GM19438 (cell line): ENCODE data around the gene ADI1.
A peak's percentile ranks its signal among the peaks of the same experiment; 100 is the strongest.
"Not testable (repeated sequence)": the region's sequence is repeated elsewhere in the genome, so short reads cannot be mapped to it uniquely, and the experiment has no call there.

ENCODE experiments used
- ATAC-seq: cut with Tn5 transposase; IDR thresholded peaks from one replicate; pipeline ENCODE4 v1.9.1; 2021; ENCODE audit warnings: low read depth; ENCODE audit not compliant: unreplicated experiment

ADI1 gene

GRCh38 chr2:3465328-3465727, 54.0 kb downstream of the ADI1 start:
- no peak for ATAC-seq

GRCh38 chr2:3464401-3465005, 54.8 kb downstream of the ADI1 start:
- ATAC-seq, result no peak

- no peak for ATAC-seq
These were observed 55.4 kb downstream of the ADI1 start for GRCh38 chr2:3463944-3464343.

- ATAC-seq, result no peak
These were observed 56.0 kb downstream of the ADI1 start for GRCh38 chr2:3463186-3463835.

- no peak for ATAC-seq
These were observed 56.7 kb downstream of the ADI1 start for GRCh38 chr2:3462493-3463104.

GRCh38 chr2:3461801-3462492, 57.4 kb downstream of the ADI1 start:
- peak; percentile 80 for ATAC-seq

GRCh38 chr2:3460831-3461800, 58.2 kb downstream of the ADI1 start:
- ATAC-seq, result no peak

- ATAC-seq, result no peak
These were observed 59.2 kb downstream of the ADI1 start for GRCh38 chr2:3460156-3460555.

- ATAC-seq, result no peak
These were observed 59.9 kb downstream of the ADI1 start for GRCh38 chr2:3459185-3460015.

- no peak for ATAC-seq
These were observed 60.7 kb downstream of the ADI1 start for GRCh38 chr2:3458396-3459184.

- no peak for ATAC-seq
These were observed 61.6 kb downstream of the ADI1 start for GRCh38 chr2:3457524-3458395.

- ATAC-seq, result no peak
These were observed 63.2 kb downstream of the ADI1 start for GRCh38 chr2:3456125-3456524.

GRCh38 chr2:3454802-3455201, 64.5 kb downstream of the ADI1 start:
- no peak for ATAC-seq

- ATAC-seq, result not testable (repeated sequence)
These were observed 65.3 kb downstream of the ADI1 start for GRCh38 chr2:3454005-3454404.

GRCh38 chr2:3453190-3453999, 65.9 kb downstream of the ADI1 start:
- no peak for ATAC-seq

GRCh38 chr2:3451926-3452671, 67.2 kb downstream of the ADI1 start:
- ATAC-seq, result no peak
